ENCODE measurements around the gene CTCF. TPM values are rescaled to one million over a fixed set of nuclear protein-coding genes. Genes with fewer than 3 reads are reported as not detected.

CTCF gene
- polyA plus RNA-seq, 5 donors, result 65.8 to 73.4 (median 71.6) TPM

- DNase-seq, result no peak
Observed at GRCh38 chr16:67547423-67548264, 14.7 kb upstream of the CTCF start.

GRCh38 chr16:67548265-67549126 is 13.8 kb upstream of the CTCF start:
- no peak for DNase-seq

- no peak for DNase-seq
Observed at GRCh38 chr16:67549240-67549639, 13.1 kb upstream of the CTCF start.

GRCh38 chr16:67549936-67550335 is 12.4 kb upstream of the CTCF start:
- DNase-seq, result no peak

- DNase-seq, result no peak
Observed at GRCh38 chr16:67551091-67551490, 11.2 kb upstream of the CTCF start.

GRCh38 chr16:67551972-67552371 is 10.4 kb upstream of the CTCF start:
- DNase-seq, result no peak

- DNase-seq, result no peak
Observed at GRCh38 chr16:67552476-67552875, 9.8 kb upstream of the CTCF start.

GRCh38 chr16:67555795-67556212 is 6.5 kb upstream of the CTCF start:
- DNase-seq, result no peak

- DNase-seq, result no peak
Observed at GRCh38 chr16:67558859-67559258, 3.5 kb upstream of the CTCF start.

GRCh38 chr16:67560827-67561342 is 1.4 kb upstream of the CTCF start:
- no peak for DNase-seq

GRCh38 chr16:67561501-67561823 is 864 bp upstream of the CTCF start:
- no peak for DNase-seq

GRCh38 chr16:67561824-67562525 is 351 bp upstream of the CTCF start:
- peak; percentile 96 to 98 for DNase-seq

GRCh38 chr16:67562918-67563707 is 787 bp downstream of the CTCF start:
- peak; percentile 57 to 73 for DNase-seq

- DNase-seq, result peak; percentile 67 to 70
Observed at GRCh38 chr16:67563708-67564468, 1.6 kb downstream of the CTCF start.

GRCh38 chr16:67565470-67566100 is 3.3 kb downstream of the CTCF start:
- no peak for DNase-seq

- DNase-seq, result no peak
Observed at GRCh38 chr16:67571464-67571863, 9.1 kb downstream of the CTCF start.

- no peak for DNase-seq
Observed at GRCh38 chr16:67571981-67572431, 9.7 kb downstream of the CTCF start.

GRCh38 chr16:67579686-67580085 is 17.4 kb downstream of the CTCF start:
- DNase-seq, result no peak

- DNase-seq, result no peak
Observed at GRCh38 chr16:67580202-67580601, 17.9 kb downstream of the CTCF start.

- no peak for DNase-seq
Observed at GRCh38 chr16:67593288-67593687, 31.0 kb downstream of the CTCF start.

Data from right lung (tissue), 5 donors.